MM.1S (cell line): ENCODE measurements around the gene ERVK3-1.
A peak's percentile ranks its signal among the peaks of the same experiment; 100 is the strongest.

ENCODE experiments used
- DNase-seq: peaks from one replicate; pipeline ENCODE4 v3.0.0-alpha.2; 2015
- H2AFZ ChIP-seq: fragments of 300-600 bp; sonication (generic); 2 replicates; pipeline ENCODE4 v1.6.0; 2016; ENCODE audit warnings: antibody characterized with exemption, low read length
- H3F3A ChIP-seq: fragments of 300-600 bp; sonication (generic); 2 replicates; pipeline ENCODE4 v1.6.1; 2016; ENCODE audit warnings: mild to moderate bottlenecking, antibody characterized with exemption, low read length, moderate library complexity, mixed read lengths; ENCODE audit not compliant: insufficient read depth
- H3K27ac ChIP-seq: fragments of 300-600 bp; sonication (generic); 2 replicates; pipeline ENCODE4 v1.5.1; 2016; ENCODE audit warnings: mild to moderate bottlenecking, low read length
- H3K27me3 ChIP-seq: fragments of 300-600 bp; sonication (generic); replicated peaks from 2 replicates; pipeline ENCODE4 v1.6.0; 2016; ENCODE audit warnings: low read length; ENCODE audit not compliant: insufficient read depth
- H3K36me3 ChIP-seq: fragments of 300-600 bp; sonication (generic); replicated peaks from 2 replicates; pipeline ENCODE4 v1.6.1; 2016; ENCODE audit warnings: mild to moderate bottlenecking, low read length, mixed read lengths; ENCODE audit not compliant: insufficient read depth
- H3K4me1 ChIP-seq: fragments of 300-600 bp; sonication (generic); 2 replicates; pipeline ENCODE4 v1.6.1; 2016; ENCODE audit warnings: low read length, mixed read lengths
- H3K4me2 ChIP-seq: fragments of 300-600 bp; sonication (generic); 2 replicates; pipeline ENCODE4 v1.6.0; 2016; ENCODE audit warnings: low read depth, low read length
- H3K4me3 ChIP-seq: fragments of 300-600 bp; sonication (generic); 2 replicates; pipeline ENCODE4 v1.5.1; 2016; ENCODE audit warnings: low read length, mixed read lengths
- H3K79me2 ChIP-seq: fragments of 300-600 bp; sonication (generic); 2 replicates; pipeline ENCODE4 v1.6.1; 2016; ENCODE audit warnings: mixed run types, low read length, mixed read lengths
- H3K9ac ChIP-seq: fragments of 300-600 bp; sonication (generic); 2 replicates; pipeline ENCODE4 v1.6.1; 2016; ENCODE audit warnings: low read length, mixed read lengths
- H3K9me2 ChIP-seq: fragments of 300-600 bp; sonication (generic); replicated peaks from 2 replicates; pipeline ENCODE4 v1.6.1; 2016; ENCODE audit warnings: mild to moderate bottlenecking, low read length, mixed read lengths; ENCODE audit not compliant: insufficient read depth
- H3K9me3 ChIP-seq: fragments of 300-600 bp; sonication (generic); replicated peaks from 2 replicates; pipeline ENCODE4 v1.6.1; 2016; ENCODE audit warnings: mild to moderate bottlenecking, low read length, mixed read lengths; ENCODE audit not compliant: insufficient read depth
- H4K20me1 ChIP-seq: fragments of 300-600 bp; sonication (generic); 2 replicates; pipeline ENCODE4 v1.6.1; 2016; ENCODE audit warnings: mild to moderate bottlenecking, low read length, moderate library complexity, mixed read lengths; ENCODE audit not compliant: insufficient read depth
- EZH2 ChIP-seq: fragments of 300-600 bp; sonication (generic); optimal IDR thresholded peaks from 2 replicates; pipeline ENCODE3; 2017; ENCODE audit warnings: low read depth, mild to moderate bottlenecking, antibody characterized with exemption, low read length, mixed read lengths
- EZH2phosphoT487 ChIP-seq: fragments of 300-600 bp; sonication (generic); IDR thresholded peaks from 2 replicates; pipeline ENCODE4 v1.6.1; 2018; ENCODE audit warnings: antibody characterized with exemption, low read length
- TF ChIP-seq, protein P1 (sequence below): fragments of 300-600 bp; sonication (generic); IDR thresholded peaks from 2 replicates; pipeline ENCODE4 v1.5.1; 2016; ENCODE audit warnings: antibody characterized with exemption, low read length, mixed read lengths

Gene ERVK3-1

DNA sequence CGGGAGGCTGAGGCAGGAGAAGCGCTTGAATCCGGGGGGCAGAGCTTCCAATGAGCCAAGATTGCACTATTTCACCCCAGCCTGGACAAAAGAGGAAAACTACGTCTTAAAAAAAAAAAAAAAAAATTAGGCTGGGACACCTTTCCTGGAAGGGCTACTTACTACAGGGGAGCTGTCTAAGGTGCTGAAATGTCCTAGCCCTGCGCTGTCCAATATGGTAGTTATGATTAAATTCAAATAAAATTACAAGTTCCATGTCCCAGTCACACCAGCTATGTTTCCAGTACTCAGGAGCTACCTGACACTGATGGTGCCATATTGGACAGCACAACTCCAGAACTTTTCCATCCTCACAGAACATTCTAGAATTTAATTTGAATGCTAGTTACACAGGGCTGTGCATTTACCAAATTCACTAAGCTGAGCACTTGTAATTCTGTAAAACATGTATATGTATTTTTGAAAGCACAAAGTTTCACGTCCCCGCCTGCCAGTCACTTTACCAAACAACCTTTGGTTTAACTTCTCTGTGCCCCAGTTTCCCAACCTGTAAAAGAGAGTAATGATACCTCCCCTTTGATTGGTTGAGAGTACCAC lies 12.4 kb downstream of the ERVK3-1 start:
- peak; percentile 11 for DNase-seq
- Histone ChIP-seq H2AFZ (no peak overlapping the region), H3K79me2 (no peaks in the 10 kb centered on the region), H3K27me3 (no peaks in the 10 kb centered on the region), H3K9me3 (no peaks in the 10 kb centered on the region), H3K9me2 (no peaks in the 10 kb centered on the region), H3F3A (no peaks in the 10 kb centered on the region), H3K4me2 (no peak overlapping the region), H3K4me1 (no peaks in the 10 kb centered on the region), H3K4me3 (no peak overlapping the region), H4K20me1 (no peaks in the 10 kb centered on the region), H3K27ac (no peak overlapping the region), H3K36me3 (peaks cover 4% of the 10 kb centered on the region; the same call in 1 of the 2 replicates), H3K9ac (no peak overlapping the region)
- TF ChIP-seq, protein P1, sequence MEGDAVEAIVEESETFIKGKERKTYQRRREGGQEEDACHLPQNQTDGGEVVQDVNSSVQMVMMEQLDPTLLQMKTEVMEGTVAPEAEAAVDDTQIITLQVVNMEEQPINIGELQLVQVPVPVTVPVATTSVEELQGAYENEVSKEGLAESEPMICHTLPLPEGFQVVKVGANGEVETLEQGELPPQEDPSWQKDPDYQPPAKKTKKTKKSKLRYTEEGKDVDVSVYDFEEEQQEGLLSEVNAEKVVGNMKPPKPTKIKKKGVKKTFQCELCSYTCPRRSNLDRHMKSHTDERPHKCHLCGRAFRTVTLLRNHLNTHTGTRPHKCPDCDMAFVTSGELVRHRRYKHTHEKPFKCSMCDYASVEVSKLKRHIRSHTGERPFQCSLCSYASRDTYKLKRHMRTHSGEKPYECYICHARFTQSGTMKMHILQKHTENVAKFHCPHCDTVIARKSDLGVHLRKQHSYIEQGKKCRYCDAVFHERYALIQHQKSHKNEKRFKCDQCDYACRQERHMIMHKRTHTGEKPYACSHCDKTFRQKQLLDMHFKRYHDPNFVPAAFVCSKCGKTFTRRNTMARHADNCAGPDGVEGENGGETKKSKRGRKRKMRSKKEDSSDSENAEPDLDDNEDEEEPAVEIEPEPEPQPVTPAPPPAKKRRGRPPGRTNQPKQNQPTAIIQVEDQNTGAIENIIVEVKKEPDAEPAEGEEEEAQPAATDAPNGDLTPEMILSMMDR = no peak
- TF ChIP-seq EZH2phosphoT487 (no peak), EZH2 (no peak)

DNA sequence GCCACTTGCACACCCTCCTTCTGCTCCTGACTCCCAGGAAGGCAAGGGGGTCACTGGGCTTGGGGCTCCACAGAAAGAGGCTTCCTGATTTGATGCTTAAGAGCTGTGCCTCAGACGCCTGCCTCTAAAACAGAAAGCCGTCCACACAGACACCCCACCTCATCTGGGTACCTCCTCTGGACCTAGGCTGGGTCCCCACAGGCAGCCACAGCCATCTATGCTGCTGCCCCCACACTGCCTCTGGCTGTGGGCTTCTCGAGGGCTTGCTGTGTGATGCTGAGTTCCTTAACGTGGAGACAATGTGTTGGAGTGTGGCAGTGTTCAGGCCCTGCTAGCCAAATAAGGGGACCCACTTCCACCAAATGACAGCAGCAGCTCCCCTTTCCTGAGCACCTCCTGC lies 13.1 kb downstream of the ERVK3-1 start:
- Histone ChIP-seq H3K36me3 (no peaks in the 10 kb centered on the region), H3K27me3 (no peaks in the 10 kb centered on the region), H3K4me3 (no peak overlapping the region), H3K9me2 (no peaks in the 10 kb centered on the region), H3K9me3 (no peaks in the 10 kb centered on the region), H3K9ac (no peak overlapping the region), H3K79me2 (no peaks in the 10 kb centered on the region), H3K4me2 (no peak overlapping the region), H3K27ac (no peak overlapping the region), H4K20me1 (no peaks in the 10 kb centered on the region), H3F3A (no peaks in the 10 kb centered on the region), H3K4me1 (no peaks in the 10 kb centered on the region), H2AFZ (no peak overlapping the region)
- no peak for TF ChIP-seq EZH2phosphoT487
- TF ChIP-seq EZH2 = no peak
- TF ChIP-seq, protein P1 = no peak
- no peak for DNase-seq

DNA sequence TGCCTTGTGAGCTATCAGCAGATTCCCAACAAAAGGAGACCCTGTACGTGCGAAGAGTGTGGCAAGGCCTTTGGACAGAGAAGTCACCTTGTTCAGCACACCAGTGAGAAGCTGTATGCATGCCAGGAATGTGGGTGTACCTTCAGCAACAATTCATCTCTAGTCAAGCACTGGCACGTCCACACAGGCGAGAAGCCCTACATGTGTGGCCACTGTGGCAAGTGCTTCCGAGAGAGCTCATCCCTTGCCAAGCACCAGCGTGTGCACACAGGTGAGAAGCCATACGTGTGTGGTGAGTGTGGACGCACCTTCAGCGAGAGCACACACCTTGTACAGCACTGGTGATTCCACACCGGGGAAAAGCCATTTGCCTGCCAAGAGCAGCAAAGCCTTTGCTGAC lies 14.1 kb downstream of the ERVK3-1 start:
- H2AFZ ChIP-seq = no peak overlapping the region
- H3K4me3 ChIP-seq = no peak overlapping the region
- H3K9ac ChIP-seq = no peak overlapping the region
- no peak overlapping the region for H3K27ac ChIP-seq
- H3K4me1 ChIP-seq = no peaks in the 10 kb centered on the region
- H3K79me2 ChIP-seq = no peaks in the 10 kb centered on the region
- H3F3A ChIP-seq = no peaks in the 10 kb centered on the region
- no peak for TF ChIP-seq EZH2phosphoT487
- TF ChIP-seq EZH2 = no peak
- TF ChIP-seq, protein P1 = no peak
- H3K36me3 ChIP-seq = no peaks in the 10 kb centered on the region
- no peak overlapping the region for H3K4me2 ChIP-seq
- no peaks in the 10 kb centered on the region for H4K20me1 ChIP-seq
- H3K9me3 ChIP-seq = no peaks in the 10 kb centered on the region
- no peaks in the 10 kb centered on the region for H3K9me2 ChIP-seq
- no peaks in the 10 kb centered on the region for H3K27me3 ChIP-seq
- no peak for DNase-seq
